HG02852 (cell line): ENCODE results near the gene C10orf90.

Source experiments
- ATAC-seq: cut with Tn5 transposase; IDR thresholded peaks from one replicate; pipeline ENCODE4 v1.9.1; 2021; ENCODE audit warnings: mild to moderate bottlenecking, moderate library complexity; ENCODE audit not compliant: unreplicated experiment

The C10orf90 gene

GRCh38 chr10:126437635-126438406 is 232.7 kb downstream of the C10orf90 start:
- ATAC-seq = no peak

- ATAC-seq = no peak
Measured at GRCh38 chr10:126434235-126434634, 236.3 kb downstream of the C10orf90 start.

GRCh38 chr10:126433351-126433750 is 237.1 kb downstream of the C10orf90 start:
- no peak for ATAC-seq

- no peak for ATAC-seq
Measured at GRCh38 chr10:126432507-126432906, 238.0 kb downstream of the C10orf90 start.

- ATAC-seq = no peak
Measured at GRCh38 chr10:126431816-126432215, 238.7 kb downstream of the C10orf90 start.

- ATAC-seq = no peak
Measured at GRCh38 chr10:126430512-126430911, 240.0 kb downstream of the C10orf90 start.

- no peak for ATAC-seq
Measured at GRCh38 chr10:126429275-126429674, 241.2 kb downstream of the C10orf90 start.

- no peak for ATAC-seq
Measured at GRCh38 chr10:126425489-126426065, 244.9 kb downstream of the C10orf90 start.

- no peak for ATAC-seq
Measured at GRCh38 chr10:126425032-126425431, 245.5 kb downstream of the C10orf90 start.

GRCh38 chr10:126423732-126424491 is 246.6 kb downstream of the C10orf90 start:
- ATAC-seq = no peak

- no peak for ATAC-seq
Measured at GRCh38 chr10:126422567-126422966, 247.9 kb downstream of the C10orf90 start.

- ATAC-seq = no peak
Measured at GRCh38 chr10:126421756-126422256, 248.7 kb downstream of the C10orf90 start.

- ATAC-seq = no peak
Measured at GRCh38 chr10:126420567-126421300, 249.8 kb downstream of the C10orf90 start.

- no peak for ATAC-seq
Measured at GRCh38 chr10:126417220-126417825, 253.2 kb downstream of the C10orf90 start.

GRCh38 chr10:126409821-126410220 is 260.7 kb downstream of the C10orf90 start:
- ATAC-seq = no peak

GRCh38 chr10:126408953-126409641 is 261.4 kb downstream of the C10orf90 start:
- no peak for ATAC-seq

GRCh38 chr10:126407831-126408230 is 262.7 kb downstream of the C10orf90 start:
- no peak for ATAC-seq

GRCh38 chr10:126405239-126405775 is 265.2 kb downstream of the C10orf90 start:
- no peak for ATAC-seq
